DMS 273 treated with DMSO at 0.1 percent for 48 hours (cell line): ENCODE measurements around the gene ACTN4.

Source experiments
- DNase-seq: peaks from one replicate; lab custom pipeline; 2025; lab: John Stamatoyannopoulos, UW

The ACTN4 gene

GRCh38 chr19:38695832-38696728 is 48.6 kb downstream of the ACTN4 start:
- no peak for DNase-seq

GRCh38 chr19:38696729-38697055 is 49.2 kb downstream of the ACTN4 start:
- DNase-seq: no peak

GRCh38 chr19:38697197-38697596 is 49.7 kb downstream of the ACTN4 start:
- DNase-seq: no peak

GRCh38 chr19:38697641-38698071 is 50.2 kb downstream of the ACTN4 start:
- no peak for DNase-seq

GRCh38 chr19:38698225-38699026 is 51.0 kb downstream of the ACTN4 start:
- DNase-seq: no peak

GRCh38 chr19:38699027-38699346 is 51.5 kb downstream of the ACTN4 start:
- no peak for DNase-seq

- no peak for DNase-seq
These were observed 52.3 kb downstream of the ACTN4 start for GRCh38 chr19:38699647-38700349.

- DNase-seq: no peak
These were observed 53.0 kb downstream of the ACTN4 start for GRCh38 chr19:38700350-38700901.

GRCh38 chr19:38700902-38701454 is 53.5 kb downstream of the ACTN4 start:
- no peak for DNase-seq

- DNase-seq: no peak
These were observed 54.1 kb downstream of the ACTN4 start for GRCh38 chr19:38701455-38702063.

GRCh38 chr19:38702278-38702677 is 54.8 kb downstream of the ACTN4 start:
- no peak for DNase-seq

- no peak for DNase-seq
These were observed 56.1 kb downstream of the ACTN4 start for GRCh38 chr19:38703509-38703908.

GRCh38 chr19:38704488-38705026 is 57.1 kb downstream of the ACTN4 start:
- DNase-seq: no peak

- no peak for DNase-seq
These were observed 58.0 kb downstream of the ACTN4 start for GRCh38 chr19:38705197-38706019.

- DNase-seq: no peak
These were observed 59.5 kb downstream of the ACTN4 start for GRCh38 chr19:38706792-38707511.

- no peak for DNase-seq
These were observed 60.2 kb downstream of the ACTN4 start for GRCh38 chr19:38707512-38708114.

- DNase-seq: no peak
These were observed 61.1 kb downstream of the ACTN4 start for GRCh38 chr19:38708413-38709024.

GRCh38 chr19:38709119-38709518 is 61.7 kb downstream of the ACTN4 start:
- DNase-seq: no peak
